ENCODE measurements around the gene MED27.

The MED27 gene

DNA sequence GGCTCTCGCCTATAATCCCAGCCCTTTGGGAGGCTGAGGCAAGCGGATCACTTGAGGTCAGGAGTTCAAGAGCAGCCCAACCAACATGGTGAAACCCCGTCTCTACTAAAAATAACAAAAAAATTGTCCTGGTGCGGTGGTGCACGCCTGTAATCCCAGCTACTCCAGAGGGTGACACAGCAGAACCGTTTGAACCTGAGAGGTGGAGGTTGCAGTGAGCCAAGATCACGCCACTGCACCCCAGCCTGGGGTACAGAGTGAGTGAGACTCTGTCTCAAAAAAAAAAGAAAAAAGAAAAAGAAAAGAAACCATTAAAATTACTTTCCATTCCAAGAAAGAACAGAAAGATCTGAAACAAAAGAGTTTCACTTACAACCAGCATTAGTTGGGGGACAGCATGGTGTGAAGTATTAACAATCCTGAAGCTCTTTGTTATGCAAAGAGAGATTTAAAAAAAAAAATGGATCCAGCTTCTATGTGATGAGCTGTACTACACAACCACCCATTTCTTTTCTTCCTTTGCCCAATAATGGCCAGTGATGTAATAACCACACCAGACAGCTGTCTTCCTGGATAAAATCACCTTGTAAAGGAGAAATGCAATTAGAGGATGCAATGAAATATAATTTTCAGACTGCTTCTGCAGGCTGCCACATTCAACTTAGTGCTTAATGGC is 76.9 kb downstream of the MED27 start:
- DNase-seq (ENCODE audit: low read depth), result no peak
- TF ChIP-seq CTCF (IDR thresholded peaks at IDR 0.05; ENCODE audit: control insufficient read depth, extremely low read depth, insufficient read depth), result no peak
- no peak overlapping the region for H3K4me3 ChIP-seq (ENCODE audit: low read depth, low read length)

- no peak overlapping the region for H3K4me3 ChIP-seq (ENCODE audit: low read depth, low read length)
- TF ChIP-seq CTCF (IDR thresholded peaks at IDR 0.05; ENCODE audit: control insufficient read depth, extremely low read depth, insufficient read depth), result no peak
- no peak for DNase-seq (ENCODE audit: low read depth)
Observed at GRCh38 chr9:132001567-132001966, 78.1 kb downstream of the MED27 start.

- DNase-seq (ENCODE audit: low read depth), result no peak
- H3K4me3 ChIP-seq (ENCODE audit: low read depth, low read length), result no peak overlapping the region
- TF ChIP-seq CTCF (IDR thresholded peaks at IDR 0.05; ENCODE audit: control insufficient read depth, extremely low read depth, insufficient read depth), result no peak
Observed at GRCh38 chr9:132000659-132001058, 79.0 kb downstream of the MED27 start.

DNA sequence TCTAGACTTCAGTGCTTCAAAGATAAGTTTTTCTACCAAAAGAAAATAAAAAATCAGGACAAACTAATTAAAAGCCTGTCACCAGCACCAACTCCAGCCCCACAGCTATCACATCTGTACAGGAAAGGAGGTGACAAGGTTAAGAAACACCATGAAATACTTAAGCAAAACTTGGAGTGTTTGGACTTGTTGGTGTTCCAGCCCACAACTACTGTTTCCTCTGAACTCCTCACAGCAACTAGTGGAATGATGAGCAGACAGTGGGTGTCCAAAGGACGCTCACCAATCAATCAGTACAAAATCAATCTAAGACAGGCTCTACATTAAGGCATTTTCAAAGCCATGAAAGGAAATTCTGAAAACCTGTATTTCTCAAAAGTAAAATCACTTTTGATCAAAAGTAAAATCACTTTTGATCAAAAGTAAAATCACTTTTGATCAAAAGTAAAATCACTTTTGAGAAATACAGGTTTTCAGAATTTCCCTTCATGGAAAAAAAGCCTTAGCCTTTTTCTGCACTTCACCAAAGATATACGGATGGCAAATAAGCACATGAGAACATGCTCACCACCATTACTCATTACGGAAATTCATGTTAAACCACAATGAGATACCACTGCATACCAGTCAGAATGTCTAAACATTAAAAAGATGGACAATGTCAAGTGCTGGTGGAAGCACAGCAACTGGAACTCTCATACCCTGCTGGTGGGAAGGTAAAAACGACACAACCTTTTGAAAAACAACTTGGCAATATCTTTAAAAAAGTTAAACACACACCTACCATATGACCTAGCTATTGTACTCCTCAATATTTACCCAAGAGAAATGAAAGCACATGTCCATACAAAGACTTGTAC is 79.7 kb downstream of the MED27 start:
- no peak overlapping the region for H3K4me3 ChIP-seq (ENCODE audit: low read depth, low read length)
- TF ChIP-seq CTCF (IDR thresholded peaks at IDR 0.05; ENCODE audit: control insufficient read depth, extremely low read depth, insufficient read depth), result no peak
- no peak for DNase-seq (ENCODE audit: low read depth)

DNA sequence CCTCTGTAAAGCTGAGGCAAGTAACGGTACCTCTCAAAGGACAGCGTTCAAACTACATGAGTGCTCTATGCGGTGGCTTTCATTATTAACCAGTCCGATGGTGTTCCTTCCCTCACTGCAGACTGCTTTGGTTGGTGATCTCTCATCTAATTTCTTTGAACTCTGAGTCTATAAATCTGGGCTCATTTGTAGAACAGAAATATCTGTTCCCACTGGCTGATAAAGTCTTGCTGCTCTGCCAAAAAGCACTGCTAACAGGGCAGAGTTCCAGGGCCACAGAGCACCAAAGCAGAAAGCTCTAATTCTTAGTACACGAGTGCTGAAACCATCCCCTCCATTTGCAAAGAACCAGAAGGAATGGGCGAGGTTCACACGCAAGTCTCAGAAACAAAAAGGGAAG is 81.9 kb downstream of the MED27 start:
- TF ChIP-seq CTCF (IDR thresholded peaks at IDR 0.05; ENCODE audit: control insufficient read depth, extremely low read depth, insufficient read depth), result no peak
- peak; percentile 37 for DNase-seq (ENCODE audit: low read depth)

GRCh38 chr9:131997076-131997475 is 82.6 kb downstream of the MED27 start:
- DNase-seq (ENCODE audit: low read depth), result no peak
- TF ChIP-seq CTCF (IDR thresholded peaks at IDR 0.05; ENCODE audit: control insufficient read depth, extremely low read depth, insufficient read depth), result no peak
- H3K4me3 ChIP-seq (ENCODE audit: low read depth, low read length), result no peak overlapping the region

More for the DNA sequence above, 81.9 kb downstream of the MED27 start:
- H3K4me3 ChIP-seq (ENCODE audit: low read depth, low read length), result no peak overlapping the region
